SK-N-SH (cell line): ENCODE measurements around the gene PLCXD1. TPM values are rescaled to one million over a fixed set of nuclear protein-coding genes. Genes with fewer than 3 reads are reported as not detected.

Experiments
- CTCF ChIA-PET: fragments of 300-600, 350-600 bp; formaldehyde crosslinking; extraction: SDS; loops from one replicate; lab custom pipeline; 2021; lab: Yijun Ruan, JAX
- POLR2A ChIA-PET: fragments of 350-600 bp; sonication (Branson Sonifier 250); formaldehyde crosslinking; extraction: SDS; loops from one replicate; lab custom pipeline; 2020; ENCODE audit warnings: antibody characterized with exemption, inconsistent platforms; lab: Yijun Ruan, JAX
- DNase-seq: peaks from one replicate; pipeline ENCODE4 v3.0.0; 2012
- H2AFZ ChIP-seq: fragments of 200-600 bp; sonication (generic); 2 replicates; pipeline ENCODE4 v1.8.1; 2016; ENCODE audit warnings: antibody characterized with exemption, mild to moderate bottlenecking, low read depth
- H3F3A ChIP-seq: fragments of 200-600 bp; sonication (generic); replicated peaks from 2 replicates; pipeline ENCODE3; 2016; ENCODE audit warnings: antibody characterized with exemption, mild to moderate bottlenecking; ENCODE audit not compliant: insufficient read depth
- H3K27ac ChIP-seq, 2 experiments: fragments of 200-500 bp in 1 of 2; fragments of 200-600 bp in 1 of 2; sonication (Bioruptor generic) in 1 of 2; sonication (generic), shearing (Covaris generic) in 1 of 2; 2 replicates each; pipeline versions ENCODE4 v1.5.1 to v1.6.1; 2014 to 2016; ENCODE audit warnings: low read depth in 2 of 2, inconsistent platforms in 1 of 2, low read length in 1 of 2, mild to moderate bottlenecking in 1 of 2, mixed read lengths in 1 of 2
- H3K27me3 ChIP-seq: fragments of 200-600 bp; sonication (generic), shearing (Covaris generic); 2 replicates; pipeline ENCODE4 v1.6.1; 2016; ENCODE audit warnings: mixed run types; ENCODE audit not compliant: insufficient read depth
- H3K36me3 ChIP-seq, 2 experiments: fragments of 200-500 bp in 1 of 2; fragments of 200-600 bp in 1 of 2; sonication (Bioruptor generic) in 1 of 2; sonication (generic) in 1 of 2; replicated peaks in 1 of 2; 2 replicates each; pipeline versions ENCODE3 to v1.5.1; 2014 to 2016; ENCODE audit warnings: low read length in 1 of 2, mild to moderate bottlenecking in 1 of 2; ENCODE audit not compliant: insufficient read depth in 2 of 2, control insufficient read depth in 1 of 2
- H3K4me1 ChIP-seq, 2 experiments: fragments of 200-500 bp in 1 of 2; fragments of 200-600 bp in 1 of 2; sonication (Bioruptor generic) in 1 of 2; sonication (generic), shearing (Covaris generic) in 1 of 2; 2 replicates each; pipeline versions ENCODE4 v1.5.1 to v1.6.1; 2014 to 2016; ENCODE audit warnings: low read depth in 1 of 2, low read length in 1 of 2, mixed run types in 1 of 2; ENCODE audit not compliant: insufficient read depth in 2 of 2, control insufficient read depth in 1 of 2
- H3K4me2 ChIP-seq: fragments of 200-600 bp; sonication (generic), shearing (Covaris generic); 2 replicates; pipeline ENCODE4 v1.6.1; 2017; ENCODE audit warnings: mixed run types
- H3K4me3 ChIP-seq, 2 experiments: fragments of 200-500 bp in 1 of 2; fragments of 200-600 bp in 1 of 2; sonication (Bioruptor generic) in 1 of 2; sonication (generic), shearing (Covaris generic) in 1 of 2; 2 replicates each; pipeline versions ENCODE4 v1.5.1 to v1.8.1; 2014 to 2016; ENCODE audit warnings: low read depth in 2 of 2, inconsistent platforms in 1 of 2, low read length in 1 of 2, mild to moderate bottlenecking in 1 of 2, mixed read lengths in 1 of 2, moderate library complexity in 1 of 2
- H3K79me2 ChIP-seq: fragments of 200-600 bp; sonication (generic); 2 replicates; pipeline ENCODE4 v1.8.1; 2017; ENCODE audit warnings: mild to moderate bottlenecking; ENCODE audit not compliant: insufficient read depth
- H3K9ac ChIP-seq: fragments of 200-600 bp; sonication (generic); 2 replicates; pipeline ENCODE4 v1.6.1; 2017; ENCODE audit warnings: mixed run types
- H3K9me2 ChIP-seq: fragments of 200-600 bp; sonication (generic); 2 replicates; pipeline ENCODE4 v1.6.1; 2017; ENCODE audit warnings: mixed run types
- H3K9me3 ChIP-seq: fragments of 200-600 bp; sonication (generic); 2 replicates; pipeline ENCODE4 v1.6.1; 2017; ENCODE audit warnings: mixed run types, mild to moderate bottlenecking, moderate library complexity
- H4K20me1 ChIP-seq: fragments of 200-600 bp; sonication (generic); 2 replicates; pipeline ENCODE4 v1.6.1; 2017; ENCODE audit warnings: mild to moderate bottlenecking, mixed run types; ENCODE audit not compliant: insufficient read depth
- GABPA ChIP-seq: IDR thresholded peaks from 2 replicates; pipeline ENCODE4 v1.4.0; 2012; ENCODE audit warnings: low read depth, mild to moderate bottlenecking
- GATA2 ChIP-seq: sonication (generic); formaldehyde crosslinking; IDR thresholded peaks from 2 replicates; pipeline ENCODE4 v1.5.0; 2020; ENCODE audit warnings: mild to moderate bottlenecking, missing genetic modification reagents
- MXI1 ChIP-seq: IDR thresholded peaks from 2 replicates; pipeline ENCODE4 v1.6.1; 2012; ENCODE audit warnings: mild to moderate bottlenecking, low read depth, low read length, improper control_type of control experiment
- NRF1 ChIP-seq: IDR thresholded peaks from 2 replicates; pipeline ENCODE4 v1.6.1; 2012; ENCODE audit warnings: low read depth, mild to moderate bottlenecking, low read length
- RCOR1 ChIP-seq: fragments of 150-350 bp; IDR thresholded peaks from 2 replicates; pipeline ENCODE4 v1.6.1; 2017; ENCODE audit warnings: antibody characterized with exemption, low read length
- SMC3 ChIP-seq: IDR thresholded peaks from 2 replicates; pipeline ENCODE4 v1.6.1; 2012; ENCODE audit warnings: low read depth, low read length, improper control_type of control experiment
- YY1 ChIP-seq: IDR thresholded peaks from 2 replicates; pipeline ENCODE4 v1.4.0; 2012; ENCODE audit warnings: low read depth, mild to moderate bottlenecking
- WGBS: methylation state at CpG from one replicate; pipeline ENCODE4 v1.1.6; 2017; ENCODE audit warnings: low lambda C conversion rate; 5-methylcytosine and 5-hydroxymethylcytosine counted together
- polyA plus RNA-seq, 3 experiments: library from polyadenylated mRNA; depleted of rRNA; stranded (reverse); fragments of >200 nt; gene quantifications; 2 replicates each; pipeline ENCODE4 v1.2.3, GENCODE V29; 2012
- TF ChIP-seq, protein P1 (sequence below): IDR thresholded peaks from 2 replicates; pipeline ENCODE4 v1.4.0; 2012; ENCODE audit warnings: low read depth, borderline replicate concordance
- TF ChIP-seq, protein P2 (sequence below): IDR thresholded peaks from 2 replicates; pipeline ENCODE4 v1.4.0; 2012; ENCODE audit warnings: low read depth, borderline replicate concordance
- TF ChIP-seq, protein P3 (sequence below): fragments of 150-350 bp; IDR thresholded peaks from 2 replicates; pipeline ENCODE4 v1.6.1; 2016; ENCODE audit warnings: mild to moderate bottlenecking, low read depth, low read length

PLCXD1 gene
- polyA plus RNA-seq, 1 of the 3 experiments (the other 2 are of a cell fraction): 14.8 TPM

DNA sequence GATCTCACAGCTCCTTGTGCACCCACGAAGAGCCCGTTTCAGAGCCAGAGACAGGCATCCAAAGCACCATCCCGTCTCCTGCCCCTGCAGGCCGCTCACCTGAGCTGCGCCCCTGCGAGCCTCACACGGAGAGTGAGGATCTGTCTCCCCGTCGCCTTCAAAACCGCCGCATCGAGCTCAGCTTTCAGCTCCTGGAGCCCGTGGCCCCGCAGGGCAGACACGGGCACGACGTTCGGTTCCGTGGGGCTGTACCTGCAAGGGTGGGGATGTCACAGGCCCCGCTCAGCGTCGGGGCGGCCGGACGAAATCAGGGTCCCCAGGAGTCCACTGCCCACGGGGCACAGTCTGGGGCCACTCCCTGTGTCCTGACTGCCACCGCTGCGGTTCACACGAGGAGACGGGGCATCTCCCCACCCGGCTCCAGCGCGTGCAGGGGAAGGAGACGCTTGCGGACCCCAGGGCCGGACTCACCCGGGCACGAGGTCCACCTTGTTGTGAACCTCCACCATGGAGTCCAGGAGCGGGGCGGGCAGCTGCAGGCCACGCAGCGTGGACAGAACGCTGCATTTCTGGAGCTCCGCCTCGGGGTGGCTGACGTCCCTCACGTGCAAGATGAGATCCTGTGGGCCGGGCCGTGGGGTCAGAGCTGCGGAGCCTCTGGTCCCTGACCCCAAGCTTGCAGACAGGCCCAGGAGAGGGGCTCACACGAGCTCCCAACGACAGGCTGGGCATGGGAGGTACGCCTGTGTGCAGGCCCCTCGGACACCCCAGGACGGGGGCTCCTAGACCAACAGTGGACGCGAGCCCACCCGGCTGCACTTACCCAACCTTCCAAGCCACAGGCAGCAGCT, 26.3 kb downstream of the PLCXD1 start:
- no peaks in the 10 kb centered on the region for H3K27me3 ChIP-seq
- H2AFZ ChIP-seq: no peak overlapping the region
- peaks cover 22 to 50% of the 10 kb centered on the region in 2 experiments for H3K36me3 ChIP-seq
- no peak overlapping the region for H3K27ac ChIP-seq
- no peaks in the 10 kb centered on the region for H3K4me1 ChIP-seq
- H3K4me2 ChIP-seq: no peak overlapping the region
- no peak for DNase-seq
- CTCF ChIA-PET: no interaction called here
- H3K9ac ChIP-seq: no peak overlapping the region
- no peaks in the 10 kb centered on the region for H3K9me2 ChIP-seq
- 97% methylated on average over 13 of the region's 58 CpGs for WGBS
- H3F3A ChIP-seq: peaks cover 25% of the 10 kb centered on the region
- TF ChIP-seq NRF1 (no peak), MXI1 (no peak), GATA2 (CRISPR knock-in tag) (no peak), GABPA (no peak), RCOR1 (no peak), YY1 (no peak), SMC3 (no peak)
- TF ChIP-seq, protein P1, sequence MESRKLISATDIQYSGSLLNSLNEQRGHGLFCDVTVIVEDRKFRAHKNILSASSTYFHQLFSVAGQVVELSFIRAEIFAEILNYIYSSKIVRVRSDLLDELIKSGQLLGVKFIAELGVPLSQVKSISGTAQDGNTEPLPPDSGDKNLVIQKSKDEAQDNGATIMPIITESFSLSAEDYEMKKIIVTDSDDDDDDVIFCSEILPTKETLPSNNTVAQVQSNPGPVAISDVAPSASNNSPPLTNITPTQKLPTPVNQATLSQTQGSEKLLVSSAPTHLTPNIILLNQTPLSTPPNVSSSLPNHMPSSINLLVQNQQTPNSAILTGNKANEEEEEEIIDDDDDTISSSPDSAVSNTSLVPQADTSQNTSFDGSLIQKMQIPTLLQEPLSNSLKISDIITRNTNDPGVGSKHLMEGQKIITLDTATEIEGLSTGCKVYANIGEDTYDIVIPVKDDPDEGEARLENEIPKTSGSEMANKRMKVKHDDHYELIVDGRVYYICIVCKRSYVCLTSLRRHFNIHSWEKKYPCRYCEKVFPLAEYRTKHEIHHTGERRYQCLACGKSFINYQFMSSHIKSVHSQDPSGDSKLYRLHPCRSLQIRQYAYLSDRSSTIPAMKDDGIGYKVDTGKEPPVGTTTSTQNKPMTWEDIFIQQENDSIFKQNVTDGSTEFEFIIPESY: no peak
- TF ChIP-seq, protein P2, sequence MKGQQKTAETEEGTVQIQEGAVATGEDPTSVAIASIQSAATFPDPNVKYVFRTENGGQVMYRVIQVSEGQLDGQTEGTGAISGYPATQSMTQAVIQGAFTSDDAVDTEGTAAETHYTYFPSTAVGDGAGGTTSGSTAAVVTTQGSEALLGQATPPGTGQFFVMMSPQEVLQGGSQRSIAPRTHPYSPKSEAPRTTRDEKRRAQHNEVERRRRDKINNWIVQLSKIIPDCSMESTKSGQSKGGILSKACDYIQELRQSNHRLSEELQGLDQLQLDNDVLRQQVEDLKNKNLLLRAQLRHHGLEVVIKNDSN: no peak
- H4K20me1 ChIP-seq: peaks cover 14% of the 10 kb centered on the region; the same call in 1 of the 2 replicates
- no peaks in the 10 kb centered on the region for H3K9me3 ChIP-seq
- POLR2A ChIA-PET: no interaction called here
- H3K4me3 ChIP-seq: no peak overlapping the region
- H3K79me2 ChIP-seq: no peaks in the 10 kb centered on the region

DNA sequence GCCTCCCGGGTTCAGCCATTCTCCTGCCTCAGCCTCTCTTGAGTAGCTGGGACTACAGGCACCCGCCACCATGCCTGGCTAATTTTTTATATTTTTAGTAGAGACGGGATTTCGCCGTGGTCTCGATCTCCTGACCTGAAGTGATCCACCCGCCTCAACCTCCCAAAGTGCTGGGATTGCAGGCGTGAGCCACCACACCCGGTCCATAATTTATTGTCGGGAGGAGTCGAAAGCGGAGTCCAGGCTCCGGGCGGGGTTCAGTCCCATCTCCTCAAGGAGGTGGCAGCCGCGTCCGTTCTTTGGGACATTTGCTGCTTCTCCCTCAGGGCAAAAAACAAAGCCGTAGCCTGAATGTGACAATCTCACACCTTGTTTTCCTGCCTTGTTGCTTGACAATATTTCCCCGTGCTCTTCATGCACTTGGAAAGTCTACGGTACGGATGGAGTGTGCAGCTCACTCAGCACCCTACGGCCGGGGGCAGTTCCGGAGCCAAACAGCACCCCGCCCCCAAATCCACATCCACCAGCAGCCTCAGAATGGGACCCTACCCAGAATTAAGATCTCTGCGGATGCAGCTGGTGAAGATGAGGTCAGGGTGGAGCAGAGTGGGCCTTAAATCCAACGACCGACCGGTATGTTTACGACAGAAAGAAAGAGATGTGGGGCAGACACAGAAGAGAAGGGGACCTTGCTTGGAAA, 27.8 kb downstream of the PLCXD1 start:
- no peaks in the 10 kb centered on the region for H3K4me1 ChIP-seq
- 95% methylated on average over 30 of the region's 30 CpGs for WGBS
- no peak overlapping the region for H2AFZ ChIP-seq
- ChIA-PET CTCF (no interaction called here), POLR2A (no interaction called here)
- TF ChIP-seq, protein P3, sequence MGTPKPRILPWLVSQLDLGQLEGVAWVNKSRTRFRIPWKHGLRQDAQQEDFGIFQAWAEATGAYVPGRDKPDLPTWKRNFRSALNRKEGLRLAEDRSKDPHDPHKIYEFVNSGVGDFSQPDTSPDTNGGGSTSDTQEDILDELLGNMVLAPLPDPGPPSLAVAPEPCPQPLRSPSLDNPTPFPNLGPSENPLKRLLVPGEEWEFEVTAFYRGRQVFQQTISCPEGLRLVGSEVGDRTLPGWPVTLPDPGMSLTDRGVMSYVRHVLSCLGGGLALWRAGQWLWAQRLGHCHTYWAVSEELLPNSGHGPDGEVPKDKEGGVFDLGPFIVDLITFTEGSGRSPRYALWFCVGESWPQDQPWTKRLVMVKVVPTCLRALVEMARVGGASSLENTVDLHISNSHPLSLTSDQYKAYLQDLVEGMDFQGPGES: no peak
- H3K27ac ChIP-seq: no peak overlapping the region
- H3F3A ChIP-seq: peaks cover 22% of the 10 kb centered on the region
- H3K4me2 ChIP-seq: no peak overlapping the region
- no peaks in the 10 kb centered on the region for H3K27me3 ChIP-seq
- no peak overlapping the region for H3K9ac ChIP-seq
- no peaks in the 10 kb centered on the region for H3K9me2 ChIP-seq
- no peak for DNase-seq
- peaks cover 14% of the 10 kb centered on the region; the same call in 1 of the 2 replicates for H4K20me1 ChIP-seq
- H3K9me3 ChIP-seq: no peaks in the 10 kb centered on the region
- H3K36me3 ChIP-seq: peaks cover 16 to 63% of the 10 kb centered on the region in 2 experiments
- H3K79me2 ChIP-seq: no peaks in the 10 kb centered on the region
- H3K4me3 ChIP-seq: no peak overlapping the region
